Forelimb muscle (tissue), 1 donor: ENCODE measurements around the gene CRAT. TPM values are rescaled to one million over a fixed set of nuclear protein-coding genes. Genes with fewer than 3 reads are reported as not detected.

Experiments used
- DNase-seq: peaks from one replicate; pipeline ENCODE4 v3.0.0-alpha.2; 2013; ENCODE audit warnings: low read depth
- polyA plus RNA-seq: library from polyadenylated mRNA; unstranded; fragments of 120-200 nt; gene quantifications from one replicate; pipeline ENCODE4 v1.2.1, GENCODE V29; 2013; ENCODE audit not compliant: insufficient read length

The CRAT gene
- 51.1 TPM for polyA plus RNA-seq

DNA sequence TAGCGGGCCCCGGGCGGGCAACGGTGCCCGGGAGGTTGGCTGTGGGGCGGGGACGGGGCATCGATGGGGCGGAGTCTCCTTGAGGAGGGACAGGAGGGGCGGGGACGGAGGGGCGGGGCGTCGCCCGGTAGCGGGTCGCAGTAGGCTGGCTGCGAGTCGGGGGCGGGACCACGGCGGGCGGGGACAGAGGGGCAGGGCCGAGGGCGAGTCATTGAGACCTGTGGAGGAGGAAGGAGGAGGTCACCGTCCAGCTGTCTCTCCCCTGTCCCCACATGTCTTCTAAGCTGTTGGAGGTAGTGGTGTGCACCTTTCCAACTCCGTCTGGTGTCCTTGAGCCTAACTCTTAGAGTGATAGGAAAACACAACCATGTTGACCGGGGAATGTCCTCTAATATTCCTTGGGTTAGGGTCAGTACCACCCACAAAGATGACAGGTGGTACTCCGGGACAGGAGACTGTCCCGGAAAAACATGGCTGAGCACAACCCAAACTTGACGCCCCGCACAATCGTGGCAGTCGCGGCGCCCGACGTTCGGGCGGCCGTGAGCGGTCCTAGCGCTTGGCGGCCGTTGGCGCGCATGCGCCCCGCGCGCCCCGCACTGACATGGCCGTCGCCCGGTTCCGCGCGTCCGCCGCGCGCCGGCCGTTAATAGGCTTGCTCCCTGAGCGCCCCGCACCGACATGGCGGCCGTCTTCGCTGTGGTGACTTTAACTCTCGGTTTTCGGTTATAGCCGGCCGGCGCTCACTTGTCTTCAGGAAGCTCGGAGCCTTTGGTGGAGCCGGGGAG is at the start of gene CRAT, which contains the start of gene PTPA:
Gene CRAT (minus strand): TSS at position 54 of the 788 bp plus-strand sequence. CDS start 284 bp downstream, outside the sequence.
Gene PTPA (plus strand): TSS at position 676 of the 788 bp plus-strand sequence. CDS start 186 bp downstream, outside the sequence.
- DNase-seq, result peak; percentile 87

DNA sequence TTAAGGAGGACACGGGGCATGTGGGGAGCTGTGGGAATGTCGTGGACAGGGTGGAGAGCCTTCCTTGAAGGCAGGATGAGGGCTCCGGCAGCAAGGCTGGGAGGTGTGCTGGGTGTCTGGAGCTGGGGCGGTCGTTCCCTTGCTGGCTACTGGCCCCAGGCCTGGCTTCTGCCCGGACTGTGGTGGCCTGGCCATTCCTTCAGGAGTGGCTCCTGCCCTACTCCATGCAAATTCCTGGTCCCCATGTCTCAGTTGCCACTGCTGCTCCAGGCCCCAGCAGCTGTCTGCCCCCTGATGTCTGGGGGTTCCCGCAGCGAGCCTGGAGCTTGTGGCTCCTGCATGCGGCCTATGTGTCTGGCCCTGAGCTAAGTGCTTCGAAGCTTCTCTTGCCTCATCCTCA is 45.6 kb upstream of the CRAT start:
- no peak for DNase-seq

DNA sequence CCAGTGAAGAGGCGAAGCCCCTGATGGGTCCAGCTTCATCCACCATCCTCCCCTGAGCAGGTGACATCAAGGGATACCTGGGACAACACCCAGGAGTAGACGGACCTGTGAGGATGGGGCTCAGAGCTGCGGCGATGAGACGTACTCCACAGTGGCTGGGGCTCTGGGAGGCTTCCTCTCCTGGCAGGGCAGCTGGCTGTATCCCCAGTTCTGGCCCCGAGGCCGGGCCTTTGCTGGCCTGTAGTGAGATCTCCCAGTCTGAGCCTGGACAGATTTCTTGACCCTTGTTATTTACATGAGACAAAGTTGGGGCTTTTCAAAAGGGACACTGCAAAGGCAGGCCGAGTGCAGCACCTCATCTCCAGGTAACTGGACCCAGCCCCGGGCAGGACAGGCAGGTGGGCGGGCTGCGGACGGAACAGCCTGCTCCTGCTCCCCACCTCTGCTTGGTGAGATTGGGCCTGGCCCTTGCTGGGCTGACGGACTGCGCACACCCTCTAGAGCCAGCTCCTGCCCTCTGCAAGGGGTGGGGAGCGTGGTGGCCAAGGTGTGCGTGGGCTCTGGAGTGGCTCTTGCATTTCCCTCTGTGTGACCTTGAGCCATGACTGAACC is 44.4 kb upstream of the CRAT start:
- DNase-seq, result no peak

DNA sequence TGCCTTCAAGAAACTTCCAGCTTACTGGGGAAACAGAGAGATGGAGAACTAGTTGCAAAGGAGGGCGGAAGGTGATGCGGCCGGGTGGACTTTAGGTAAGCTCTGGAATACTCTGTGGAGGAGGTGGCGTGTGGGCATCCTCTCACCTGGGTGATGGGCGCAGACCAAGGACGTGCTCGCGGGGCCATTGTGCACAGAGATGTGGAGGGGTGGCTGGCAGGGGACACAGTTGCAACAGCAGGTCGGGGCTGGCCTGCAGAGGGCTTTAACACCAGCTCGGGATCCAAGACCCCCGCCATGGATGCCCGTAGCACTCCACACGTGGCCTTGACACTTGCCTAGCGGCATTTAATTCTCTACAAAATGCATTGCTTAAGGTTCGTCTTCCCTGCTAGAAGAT is 40.9 kb upstream of the CRAT start:
- DNase-seq, result no peak

GRCh38 chr9:129150672-129151211 is 40.1 kb upstream of the CRAT start:
- DNase-seq, result no peak

- DNase-seq, result no peak
Observed at GRCh38 chr9:129150122-129150521, 39.5 kb upstream of the CRAT start.

GRCh38 chr9:129149442-129149841 is 38.8 kb upstream of the CRAT start:
- DNase-seq, result no peak

GRCh38 chr9:129148463-129149204 is 38.0 kb upstream of the CRAT start:
- DNase-seq, result no peak

- no peak for DNase-seq
Observed at GRCh38 chr9:129146441-129146941, 35.9 kb upstream of the CRAT start.

GRCh38 chr9:129145841-129146292 is 35.3 kb upstream of the CRAT start:
- no peak for DNase-seq

DNA sequence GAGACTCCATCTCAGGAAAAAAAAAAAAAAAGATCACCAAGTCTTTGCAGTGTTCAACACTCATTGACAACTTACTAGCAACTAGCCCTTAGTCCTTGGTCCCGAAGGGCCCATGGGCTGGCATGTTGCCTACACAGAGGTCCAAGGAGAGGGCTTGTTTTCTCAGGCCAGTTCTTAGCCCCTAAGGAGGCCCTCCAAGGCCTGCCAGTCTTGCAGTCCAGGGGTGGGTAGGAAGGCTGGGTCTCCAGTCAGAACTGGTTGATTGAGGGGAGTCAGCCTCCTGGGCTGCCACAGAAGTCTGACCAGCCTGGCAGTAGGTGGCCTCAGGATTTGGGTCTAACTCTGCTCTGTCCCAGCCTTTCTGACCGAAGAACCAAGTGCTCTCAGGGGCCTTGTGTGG is 34.7 kb upstream of the CRAT start:
- DNase-seq, result no peak

GRCh38 chr9:129143031-129143927 is 32.7 kb upstream of the CRAT start:
- no peak for DNase-seq

- no peak for DNase-seq
Observed at GRCh38 chr9:129142138-129142935, 31.7 kb upstream of the CRAT start.

DNA sequence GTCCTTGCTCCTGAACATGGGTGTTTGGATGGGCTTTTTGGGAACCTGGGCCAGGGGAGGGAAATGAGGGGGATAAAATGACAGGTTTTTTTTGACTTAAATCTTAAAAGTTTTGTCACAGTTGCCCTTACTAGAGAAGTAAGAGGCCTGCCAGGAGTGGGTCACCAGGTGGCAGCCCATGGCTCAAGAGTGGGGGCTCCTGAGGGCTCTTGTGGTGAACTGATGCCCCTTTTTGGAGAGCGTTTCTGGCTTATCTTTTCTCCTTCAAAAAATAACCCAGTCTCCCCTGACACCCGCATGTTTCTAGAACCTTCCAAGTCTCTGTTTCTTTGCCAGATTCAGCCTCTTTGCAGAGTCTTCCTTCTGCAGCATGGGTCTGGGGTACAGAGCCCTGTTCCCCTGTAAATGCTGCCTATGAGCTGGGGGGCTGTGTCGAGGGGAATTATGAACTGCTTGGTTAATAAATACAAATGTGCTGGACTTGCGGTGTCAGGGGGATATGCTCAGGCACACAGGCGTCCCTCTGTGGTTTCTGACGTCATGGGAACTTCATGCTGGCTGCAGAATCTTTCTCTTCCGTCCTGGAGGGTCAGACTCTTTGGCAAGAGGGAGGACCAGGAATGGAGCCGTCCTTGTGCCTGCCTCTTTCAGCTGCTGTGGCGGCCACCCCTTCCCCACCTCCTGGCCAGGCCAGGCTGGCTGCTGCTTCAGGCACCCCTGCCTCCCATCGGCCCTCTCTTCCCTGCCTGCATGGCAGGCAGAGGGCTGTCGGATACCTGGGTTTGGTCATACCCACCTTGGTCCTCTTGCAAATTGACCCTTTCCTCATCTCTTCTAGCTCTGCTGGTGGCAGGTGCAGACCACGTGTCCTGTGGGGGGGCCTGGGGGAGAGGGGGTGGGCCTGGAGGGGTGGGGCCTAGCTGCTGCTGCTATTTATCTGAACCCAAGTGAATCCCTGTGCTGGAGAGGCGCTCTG is 30.8 kb upstream of the CRAT start:
- no peak for DNase-seq

DNA sequence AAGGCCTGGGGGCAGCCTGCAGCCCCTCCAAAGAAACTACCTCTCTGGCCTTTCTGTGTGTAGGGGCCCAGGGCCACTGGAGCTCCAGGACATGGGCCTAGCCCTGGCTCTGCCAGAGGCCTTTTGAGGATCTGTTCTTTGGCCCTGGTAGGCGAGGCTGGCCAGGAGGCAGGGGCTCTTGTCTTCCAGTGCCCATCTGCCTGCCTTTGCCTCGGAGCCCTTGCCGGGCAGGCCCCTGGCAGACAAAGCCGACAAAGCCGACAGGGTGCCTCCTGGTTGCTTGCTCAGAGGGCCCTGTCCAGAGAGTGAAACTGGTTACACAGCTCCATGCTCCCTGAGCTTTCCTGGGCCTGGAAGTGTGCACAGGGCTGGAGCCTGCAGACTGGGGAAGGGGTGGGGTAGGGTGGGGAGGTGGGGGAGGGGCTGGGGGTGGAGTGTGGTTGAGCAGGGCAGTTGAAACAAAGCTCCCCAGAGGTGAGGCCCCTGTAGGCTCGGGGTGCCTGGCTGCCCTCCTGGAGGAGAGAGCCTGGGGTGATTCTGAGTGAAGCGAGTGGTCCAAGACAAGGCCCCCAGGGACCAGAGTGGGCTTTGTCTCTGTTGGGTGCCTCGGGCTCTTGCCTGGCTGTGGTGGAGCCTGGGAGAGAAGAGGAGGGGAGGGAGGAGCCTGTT is 29.9 kb upstream of the CRAT start:
- DNase-seq, result no peak

DNA sequence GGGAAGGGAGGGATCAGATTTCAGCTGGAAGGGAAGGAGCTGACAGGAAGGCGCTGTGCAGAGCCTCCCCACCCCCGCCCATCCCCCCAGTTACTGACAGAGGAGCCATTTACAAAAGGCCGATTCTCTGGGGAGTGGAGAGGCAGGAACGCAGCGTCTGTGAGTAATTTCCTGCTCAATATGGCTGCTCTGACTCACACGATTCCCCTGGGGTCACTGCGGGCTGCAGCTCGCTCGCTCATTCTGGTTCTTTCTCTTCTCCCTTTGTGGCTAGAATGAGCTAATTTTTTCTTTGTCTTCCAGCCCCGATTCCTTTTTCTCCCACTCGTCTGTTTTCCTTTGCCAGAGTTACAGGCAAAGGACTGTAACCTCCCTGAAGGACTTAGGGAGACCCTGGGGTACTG is 29.4 kb upstream of the CRAT start:
- DNase-seq, result peak; percentile 100

DNA sequence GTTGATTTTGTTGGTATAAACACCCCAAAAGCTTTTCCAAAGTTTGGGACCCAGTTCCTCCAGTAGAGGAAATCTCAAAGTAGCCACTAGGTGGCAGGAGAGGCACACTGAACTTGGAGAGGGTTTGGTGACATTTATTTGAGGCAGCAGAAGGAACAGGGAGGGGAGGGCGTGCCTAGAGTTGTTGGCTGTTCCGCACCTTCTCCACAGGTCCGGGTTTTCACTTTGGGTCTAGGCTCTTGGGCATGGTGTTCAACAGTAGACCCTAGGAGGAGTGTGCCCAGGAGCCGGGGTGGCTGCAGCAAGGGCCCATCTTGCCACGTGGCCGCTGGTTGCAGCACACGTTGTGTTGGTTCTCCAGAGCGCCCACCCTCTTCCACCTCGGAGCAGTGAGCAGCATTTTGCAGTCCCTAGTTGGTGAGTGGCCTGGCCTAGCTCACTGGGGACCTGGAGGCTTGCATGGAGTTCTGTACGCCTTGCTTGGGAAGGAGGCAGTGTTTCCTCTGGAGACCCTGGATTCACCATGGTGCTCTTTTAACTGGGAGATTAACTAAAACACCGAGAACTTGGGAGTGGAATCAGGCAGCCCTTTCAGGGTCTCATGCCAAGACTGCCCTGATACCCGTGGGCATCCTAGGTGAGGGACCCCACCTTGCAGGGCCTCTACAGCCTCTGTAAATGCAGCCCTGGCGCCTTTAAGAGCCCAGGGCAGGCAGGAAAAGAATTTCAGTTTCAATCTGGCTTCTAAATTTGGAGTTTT is 28.8 kb upstream of the CRAT start:
- peak; percentile 85 for DNase-seq
